Measurements from ENCODE around the gene URI1. TPM values are rescaled to one million over a fixed set of nuclear protein-coding genes. Genes with fewer than 3 reads are reported as not detected.

URI1 gene
- total RNA-seq, 1 donor from 2014 or later, result 43.7 TPM

DNA sequence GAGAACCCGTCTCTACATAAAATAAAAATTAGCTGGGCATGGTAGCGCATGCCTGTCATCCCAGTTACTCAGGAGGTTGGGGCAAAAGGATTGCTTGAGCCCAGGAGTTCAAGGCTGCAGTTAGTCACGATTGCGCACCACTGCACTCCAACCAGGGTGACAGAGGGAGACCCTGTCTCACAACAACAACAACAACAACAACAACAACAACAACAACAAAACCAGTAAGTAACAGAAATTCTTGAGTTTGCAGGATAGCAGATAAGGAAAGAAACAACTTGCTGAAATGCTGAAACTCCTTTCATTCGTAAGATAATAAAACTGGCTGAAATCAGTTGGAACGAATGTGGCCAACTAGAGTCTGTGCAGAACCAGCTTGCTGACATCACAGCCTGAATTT lies 23.1 kb upstream of the URI1 start:
- H3K27me3 Mint-ChIP-seq (ENCODE audit: unreplicated experiment), result no peaks in the 10 kb centered on the region
- H3K9me3 Mint-ChIP-seq (ENCODE audit: unreplicated experiment), result no peaks in the 10 kb centered on the region
- H3K27ac Mint-ChIP-seq (ENCODE audit: unreplicated experiment), result no peak overlapping the region
- no peak overlapping the region for H3K4me3 Mint-ChIP-seq (ENCODE audit: unreplicated experiment)
- TF ChIP-seq, protein P1, sequence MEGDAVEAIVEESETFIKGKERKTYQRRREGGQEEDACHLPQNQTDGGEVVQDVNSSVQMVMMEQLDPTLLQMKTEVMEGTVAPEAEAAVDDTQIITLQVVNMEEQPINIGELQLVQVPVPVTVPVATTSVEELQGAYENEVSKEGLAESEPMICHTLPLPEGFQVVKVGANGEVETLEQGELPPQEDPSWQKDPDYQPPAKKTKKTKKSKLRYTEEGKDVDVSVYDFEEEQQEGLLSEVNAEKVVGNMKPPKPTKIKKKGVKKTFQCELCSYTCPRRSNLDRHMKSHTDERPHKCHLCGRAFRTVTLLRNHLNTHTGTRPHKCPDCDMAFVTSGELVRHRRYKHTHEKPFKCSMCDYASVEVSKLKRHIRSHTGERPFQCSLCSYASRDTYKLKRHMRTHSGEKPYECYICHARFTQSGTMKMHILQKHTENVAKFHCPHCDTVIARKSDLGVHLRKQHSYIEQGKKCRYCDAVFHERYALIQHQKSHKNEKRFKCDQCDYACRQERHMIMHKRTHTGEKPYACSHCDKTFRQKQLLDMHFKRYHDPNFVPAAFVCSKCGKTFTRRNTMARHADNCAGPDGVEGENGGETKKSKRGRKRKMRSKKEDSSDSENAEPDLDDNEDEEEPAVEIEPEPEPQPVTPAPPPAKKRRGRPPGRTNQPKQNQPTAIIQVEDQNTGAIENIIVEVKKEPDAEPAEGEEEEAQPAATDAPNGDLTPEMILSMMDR (IDR thresholded peaks at IDR 0.05), result no peak
- no peaks in the 10 kb centered on the region for H3K36me3 Mint-ChIP-seq (ENCODE audit: unreplicated experiment)
- no peaks in the 10 kb centered on the region for H3K4me1 Mint-ChIP-seq (ENCODE audit: unreplicated experiment)
- DNase-seq (ENCODE audit: extremely low spot score, unreplicated experiment), result no peak

- Mint-ChIP-seq H3K4me3 (ENCODE audit: unreplicated experiment) (no peak overlapping the region), H3K27ac (ENCODE audit: unreplicated experiment) (no peak overlapping the region)
Measured at GRCh38 chr19:29922972-29923371, 19.1 kb upstream of the URI1 start.

GRCh38 chr19:29923653-29924052 lies 18.4 kb upstream of the URI1 start:
- TF ChIP-seq, protein P1 (IDR thresholded peaks at IDR 0.05), result no peak
- H3K4me1 Mint-ChIP-seq (ENCODE audit: unreplicated experiment), result no peaks in the 10 kb centered on the region
- no peaks in the 10 kb centered on the region for H3K36me3 Mint-ChIP-seq (ENCODE audit: unreplicated experiment)
- H3K4me3 Mint-ChIP-seq (ENCODE audit: unreplicated experiment), result no peak overlapping the region
- H3K27me3 Mint-ChIP-seq (ENCODE audit: unreplicated experiment), result peaks cover 5% of the 10 kb centered on the region
- DNase-seq (ENCODE audit: extremely low spot score, unreplicated experiment), result no peak
- no peak overlapping the region for H3K27ac Mint-ChIP-seq (ENCODE audit: unreplicated experiment)
- no peaks in the 10 kb centered on the region for H3K9me3 Mint-ChIP-seq (ENCODE audit: unreplicated experiment)

More at GRCh38 chr19:29922972-29923371, 19.1 kb upstream of the URI1 start:
- no peaks in the 10 kb centered on the region for H3K4me1 Mint-ChIP-seq (ENCODE audit: unreplicated experiment)
- no peaks in the 10 kb centered on the region for H3K9me3 Mint-ChIP-seq (ENCODE audit: unreplicated experiment)
- TF ChIP-seq, protein P1 (IDR thresholded peaks at IDR 0.05), result no peak
- H3K36me3 Mint-ChIP-seq (ENCODE audit: unreplicated experiment), result no peaks in the 10 kb centered on the region
- peaks cover 5% of the 10 kb centered on the region for H3K27me3 Mint-ChIP-seq (ENCODE audit: unreplicated experiment)
- DNase-seq (ENCODE audit: extremely low spot score, unreplicated experiment), result no peak

GRCh38 chr19:29926031-29926430 lies 16.0 kb upstream of the URI1 start:
- H3K9me3 Mint-ChIP-seq (ENCODE audit: unreplicated experiment), result no peaks in the 10 kb centered on the region
- peaks cover 8% of the 10 kb centered on the region for H3K27me3 Mint-ChIP-seq (ENCODE audit: unreplicated experiment)
- no peaks in the 10 kb centered on the region for H3K36me3 Mint-ChIP-seq (ENCODE audit: unreplicated experiment)
- no peaks in the 10 kb centered on the region for H3K4me1 Mint-ChIP-seq (ENCODE audit: unreplicated experiment)
- H3K4me3 Mint-ChIP-seq (ENCODE audit: unreplicated experiment), result no peak overlapping the region
- DNase-seq (ENCODE audit: extremely low spot score, unreplicated experiment), result no peak
- no peak overlapping the region for H3K27ac Mint-ChIP-seq (ENCODE audit: unreplicated experiment)
- TF ChIP-seq, protein P1 (IDR thresholded peaks at IDR 0.05), result no peak

GRCh38 chr19:29926801-29927200 lies 15.2 kb upstream of the URI1 start:
- Mint-ChIP-seq H3K27ac (ENCODE audit: unreplicated experiment) (no peak overlapping the region), H3K36me3 (ENCODE audit: unreplicated experiment) (no peaks in the 10 kb centered on the region), H3K4me1 (ENCODE audit: unreplicated experiment) (no peaks in the 10 kb centered on the region), H3K4me3 (ENCODE audit: unreplicated experiment) (no peak overlapping the region), H3K9me3 (ENCODE audit: unreplicated experiment) (no peaks in the 10 kb centered on the region), H3K27me3 (ENCODE audit: unreplicated experiment) (peaks cover 8% of the 10 kb centered on the region)
- no peak for DNase-seq (ENCODE audit: extremely low spot score, unreplicated experiment)
- TF ChIP-seq, protein P1 (IDR thresholded peaks at IDR 0.05), result no peak

All from osteocyte (in vitro differentiated cells).